Measurements from ENCODE around the gene ITGA1.
A peak's percentile ranks its signal among the peaks of the same experiment; 100 is the strongest.

The ITGA1 gene

DNA sequence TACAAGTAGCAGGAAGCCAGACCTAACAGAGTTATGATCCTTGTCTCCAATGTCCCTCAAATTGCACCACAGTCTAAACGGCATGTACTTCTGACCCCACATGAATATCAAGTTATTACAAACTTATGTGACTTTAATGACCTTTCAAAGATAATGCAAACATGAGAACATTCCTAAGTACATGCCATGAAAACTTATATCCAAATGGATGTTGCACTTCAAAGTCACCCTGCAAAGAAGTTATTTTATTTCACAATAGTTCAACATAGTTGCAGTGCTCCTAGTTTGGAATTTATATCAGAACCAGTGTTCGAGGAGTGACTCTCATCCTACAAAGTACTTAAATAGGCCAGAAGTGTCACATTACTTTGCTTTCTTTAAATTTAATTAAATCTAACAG, 41.2 kb upstream of the ITGA1 start:
- DNase-seq (ENCODE audit: low read depth): peak; percentile 44
- TF ChIP-seq, protein P1, sequence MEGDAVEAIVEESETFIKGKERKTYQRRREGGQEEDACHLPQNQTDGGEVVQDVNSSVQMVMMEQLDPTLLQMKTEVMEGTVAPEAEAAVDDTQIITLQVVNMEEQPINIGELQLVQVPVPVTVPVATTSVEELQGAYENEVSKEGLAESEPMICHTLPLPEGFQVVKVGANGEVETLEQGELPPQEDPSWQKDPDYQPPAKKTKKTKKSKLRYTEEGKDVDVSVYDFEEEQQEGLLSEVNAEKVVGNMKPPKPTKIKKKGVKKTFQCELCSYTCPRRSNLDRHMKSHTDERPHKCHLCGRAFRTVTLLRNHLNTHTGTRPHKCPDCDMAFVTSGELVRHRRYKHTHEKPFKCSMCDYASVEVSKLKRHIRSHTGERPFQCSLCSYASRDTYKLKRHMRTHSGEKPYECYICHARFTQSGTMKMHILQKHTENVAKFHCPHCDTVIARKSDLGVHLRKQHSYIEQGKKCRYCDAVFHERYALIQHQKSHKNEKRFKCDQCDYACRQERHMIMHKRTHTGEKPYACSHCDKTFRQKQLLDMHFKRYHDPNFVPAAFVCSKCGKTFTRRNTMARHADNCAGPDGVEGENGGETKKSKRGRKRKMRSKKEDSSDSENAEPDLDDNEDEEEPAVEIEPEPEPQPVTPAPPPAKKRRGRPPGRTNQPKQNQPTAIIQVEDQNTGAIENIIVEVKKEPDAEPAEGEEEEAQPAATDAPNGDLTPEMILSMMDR (IDR thresholded peaks at IDR 0.05; ENCODE audit: low read length, missing control alignments): no peak
- no peak overlapping the region for H3K4me3 ChIP-seq (replicated peaks; ENCODE audit: low read depth, low read length)

DNA sequence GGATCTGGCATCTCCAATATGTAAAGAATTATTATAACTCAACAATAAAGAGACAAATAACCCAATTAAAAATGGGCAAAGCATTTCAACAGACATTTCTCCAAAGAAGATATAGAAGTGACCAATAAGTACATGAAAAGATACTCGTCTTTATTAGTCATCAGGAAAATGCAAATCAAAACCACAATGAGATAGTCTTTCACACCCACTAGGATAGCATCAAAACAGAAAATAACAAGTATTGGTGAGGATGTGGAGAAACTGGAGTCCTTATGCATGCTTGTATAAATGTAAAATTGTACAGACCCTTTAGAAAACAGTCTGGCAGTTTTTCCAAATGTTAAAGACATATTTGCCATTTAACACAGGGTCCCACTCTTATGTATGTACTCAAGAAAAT, 39.1 kb upstream of the ITGA1 start:
- DNase-seq (ENCODE audit: low read depth): no peak
- TF ChIP-seq, protein P1 (IDR thresholded peaks at IDR 0.05; ENCODE audit: low read length, missing control alignments): no peak

DNA sequence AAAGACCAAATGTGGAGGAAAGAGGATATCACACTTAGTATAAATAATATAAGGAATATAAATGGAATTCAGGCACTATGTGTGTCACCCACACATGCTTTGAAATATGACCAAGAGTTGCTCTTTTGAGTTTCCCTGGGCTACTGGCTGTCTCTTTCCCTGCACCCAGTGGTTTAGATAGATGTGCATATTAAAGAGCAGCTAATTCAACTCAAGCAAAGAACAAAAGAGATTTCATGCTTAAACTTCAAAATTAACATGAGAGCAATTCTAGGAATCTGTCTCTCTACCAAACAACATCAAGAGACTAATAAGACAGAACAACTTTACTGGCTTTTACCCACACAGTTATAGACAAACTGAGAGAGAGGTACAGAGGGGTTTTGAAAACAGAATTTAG, 38.0 kb upstream of the ITGA1 start:
- TF ChIP-seq, protein P1 (IDR thresholded peaks at IDR 0.05; ENCODE audit: low read length, missing control alignments): no peak
- H3K4me3 ChIP-seq (replicated peaks; ENCODE audit: low read depth, low read length): no peak overlapping the region
- no peak for DNase-seq (ENCODE audit: low read depth)

More for the DNA sequence above, 39.1 kb upstream of the ITGA1 start:
- no peak overlapping the region for H3K4me3 ChIP-seq (replicated peaks; ENCODE audit: low read depth, low read length)

DNA sequence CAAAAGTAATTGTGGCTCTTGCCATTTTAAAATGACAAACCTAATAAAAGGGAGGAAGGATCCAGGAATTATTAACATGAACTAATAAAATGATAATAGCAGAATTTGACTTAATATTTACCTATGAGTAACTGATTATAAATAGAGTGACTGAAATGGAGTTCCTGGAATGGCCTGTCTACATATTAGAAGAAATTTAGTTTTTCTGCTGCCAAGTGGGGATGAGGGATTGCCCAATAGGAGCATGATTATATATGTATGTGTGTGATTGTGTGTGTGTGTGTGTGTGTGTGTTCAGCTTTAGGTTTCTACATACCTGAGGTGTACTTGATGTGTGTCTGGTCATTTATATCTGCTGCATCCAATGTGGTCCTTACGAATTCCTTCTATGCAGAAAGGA, 36.6 kb upstream of the ITGA1 start:
- no peak overlapping the region for H3K4me3 ChIP-seq (replicated peaks; ENCODE audit: low read depth, low read length)
- TF ChIP-seq, protein P1 (IDR thresholded peaks at IDR 0.05; ENCODE audit: low read length, missing control alignments): no peak
- peak; percentile 21 for DNase-seq (ENCODE audit: low read depth)

DNA sequence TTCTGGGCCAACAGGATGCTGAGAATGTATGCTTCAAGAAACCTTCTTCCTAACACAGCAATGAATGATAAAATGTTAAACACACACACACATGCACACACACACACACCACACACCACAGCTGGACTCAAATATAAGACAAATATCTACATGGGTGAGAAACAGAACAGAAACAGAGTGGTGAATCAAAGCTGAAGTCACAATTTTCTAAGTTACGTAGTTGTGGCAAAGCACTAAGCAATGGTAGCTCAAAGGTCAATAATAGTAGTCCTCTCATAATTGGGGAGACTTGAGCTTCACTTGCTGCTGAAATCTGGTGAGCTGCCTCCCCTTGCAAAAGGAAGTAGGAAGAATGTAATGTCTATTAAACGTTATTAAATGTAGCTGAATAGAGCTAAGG, 33.7 kb upstream of the ITGA1 start:
- no peak overlapping the region for H3K4me3 ChIP-seq (replicated peaks; ENCODE audit: low read depth, low read length)
- no peak for DNase-seq (ENCODE audit: low read depth)
- TF ChIP-seq, protein P1 (IDR thresholded peaks at IDR 0.05; ENCODE audit: low read length, missing control alignments): no peak

DNA sequence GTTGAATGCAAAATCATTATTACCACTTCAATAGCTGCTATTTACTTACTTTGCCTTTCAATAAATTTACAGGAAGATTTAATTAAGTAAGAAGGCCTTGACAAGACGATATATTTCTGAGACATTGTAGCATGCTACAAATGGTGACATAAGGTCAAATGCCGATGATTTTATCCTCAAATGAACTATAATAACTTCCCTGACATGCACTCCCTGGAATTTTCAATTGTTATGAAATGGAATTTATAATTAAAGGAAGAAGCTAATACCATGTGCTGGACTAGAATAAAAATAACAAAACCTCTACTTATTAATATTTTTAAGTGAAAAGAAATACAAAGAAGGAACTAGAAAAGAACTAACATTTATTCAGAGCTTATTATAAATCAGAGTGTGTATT, 30.2 kb upstream of the ITGA1 start:
- TF ChIP-seq, protein P1 (IDR thresholded peaks at IDR 0.05; ENCODE audit: low read length, missing control alignments): no peak
- DNase-seq (ENCODE audit: low read depth): no peak
- no peak overlapping the region for H3K4me3 ChIP-seq (replicated peaks; ENCODE audit: low read depth, low read length)

DNA sequence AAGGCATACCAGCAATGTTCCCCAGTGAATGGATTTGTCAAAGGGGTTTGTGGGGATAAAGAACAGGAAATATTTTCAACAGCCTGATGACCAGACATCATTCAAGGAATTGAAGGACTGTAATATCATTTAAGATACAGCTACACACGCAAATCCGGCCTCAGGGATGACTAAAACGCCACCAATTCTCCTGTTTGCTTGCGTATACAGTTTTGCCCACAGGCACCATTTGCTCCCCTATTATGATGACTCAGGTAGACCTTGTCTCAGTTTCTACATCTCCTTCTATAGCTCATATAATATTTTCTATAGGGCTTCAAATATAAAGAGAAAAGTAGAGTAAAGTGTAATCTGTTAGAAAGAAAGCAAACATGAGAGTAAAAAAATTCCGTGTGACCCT, 29.7 kb upstream of the ITGA1 start:
- no peak for DNase-seq (ENCODE audit: low read depth)
- TF ChIP-seq, protein P1 (IDR thresholded peaks at IDR 0.05; ENCODE audit: low read length, missing control alignments): no peak
- H3K4me3 ChIP-seq (replicated peaks; ENCODE audit: low read depth, low read length): no peak overlapping the region
